ENCODE results near the gene GTF2H3. TPM values are rescaled to one million over a fixed set of nuclear protein-coding genes. Genes with fewer than 3 reads are reported as not detected.

Gene GTF2H3
- total and polyA plus RNA-seq, 12 donors = 4.2 to 35.6 (median 20.5) TPM

GRCh38 chr12:123659996-123660727 lies 26.5 kb downstream of the GTF2H3 start:
- no peaks in the 10 kb centered on the region for H3K4me1 ChIP-seq (replicated peaks in 1 of 2)
- no peaks in the 10 kb centered on the region for H3K9me3 ChIP-seq (replicated peaks in 1 of 3)
- H3K27me3 ChIP-seq = no peaks in the 10 kb centered on the region
- H3K36me3 ChIP-seq (replicated peaks in 1 of 2) = peaks cover 0 to 25% of the 10 kb centered on the region in 2 donors
- TF ChIP-seq POLR2A (IDR thresholded peaks at IDR 0.05) = no peak
- TF ChIP-seq CTCF (IDR thresholded peaks at IDR 0.05) = no peak
- peak overlapping the region in 1 of 5 donors; percentile 23 for H3K27ac ChIP-seq
- DNase-seq = no peak
- H3K4me3 ChIP-seq = no peak overlapping the region
- intact Hi-C loops (cut with DNase I) = no loop called here
- WGBS, 4 donors = 48 to 66% (median 60%) methylated on average over 5 of the region's 5 CpGs

GRCh38 chr12:123667771-123668170 lies 34.1 kb downstream of the GTF2H3 start:
- Histone ChIP-seq H3K36me3 (replicated peaks in 1 of 2) (no peaks in the 10 kb centered on the region), H3K27ac (no peak overlapping the region), H3K4me1 (replicated peaks in 1 of 2) (peaks cover 5 to 13% of the 10 kb centered on the region in 2 donors), H3K4me3 (no peak overlapping the region), H3K27me3 (no peaks in the 10 kb centered on the region), H3K9me3 (replicated peaks in 1 of 3) (no peaks in the 10 kb centered on the region)
- TF ChIP-seq CTCF (IDR thresholded peaks at IDR 0.05) (no peak), POLR2A (IDR thresholded peaks at IDR 0.05) (no peak)
- DNase-seq = no peak
- WGBS, 4 donors = 79 to 85% (median 85%) methylated on average over 5 to 8 of the region's 8 CpGs
- intact Hi-C loops (cut with DNase I) = no loop called here

- 1 to 2% (median 1%) methylated on average over 37 to 53 of the region's 53 CpGs for WGBS, 4 donors
- no peaks in the 10 kb centered on the region for H3K9me3 ChIP-seq (replicated peaks in 1 of 3)
- H3K4me1 ChIP-seq (replicated peaks in 1 of 2) = peaks cover 5 to 13% of the 10 kb centered on the region in 2 donors
- TF ChIP-seq CTCF (IDR thresholded peaks at IDR 0.05) (no peak), POLR2A (IDR thresholded peaks at IDR 0.05) (no peak)
- intact Hi-C loops (cut with DNase I) = no loop called here
- peaks cover 0 to 9% of the 10 kb centered on the region in 2 donors for H3K36me3 ChIP-seq (replicated peaks in 1 of 2)
- H3K27me3 ChIP-seq = no peaks in the 10 kb centered on the region
- H3K27ac ChIP-seq = peak within 1 kb of the TSS in 2 of 5 donors; percentile 15 to 21
- H3K4me3 ChIP-seq = peak within 1 kb of the TSS; percentile 39 to 98 (median 90)
- peak; percentile 93 to 98 (median 94) for DNase-seq
Observed at GRCh38 chr12:123670882-123671728, 37.5 kb downstream of the GTF2H3 start, which contains the start of gene TCTN2. TCTN2 (plus strand) TSS chr12:123671113; CDS start chr12:123671241, 128 bp downstream.

GRCh38 chr12:123671876-123672275 lies 38.2 kb downstream of the GTF2H3 start:
- WGBS, 4 donors = 71 to 83% (median 73%) methylated on average over 6 of the region's 6 CpGs; no CpG with 5 or more reads in 1 of the 4 donors
- peak overlapping the region in 1 of 4 donors; percentile 98 for H3K4me3 ChIP-seq
- H3K36me3 ChIP-seq (replicated peaks in 1 of 2) = peaks cover 0 to 12% of the 10 kb centered on the region in 2 donors

More at GRCh38 chr12:123671876-123672275, 38.2 kb downstream of the GTF2H3 start:
- intact Hi-C loops (cut with DNase I) = no loop called here
- peaks cover 5 to 13% of the 10 kb centered on the region in 2 donors for H3K4me1 ChIP-seq (replicated peaks in 1 of 2)
- DNase-seq = no peak
- H3K27ac ChIP-seq = no peak overlapping the region
- TF ChIP-seq CTCF (IDR thresholded peaks at IDR 0.05) (no peak), POLR2A (IDR thresholded peaks at IDR 0.05) (no peak)
- no peaks in the 10 kb centered on the region for H3K27me3 ChIP-seq
- H3K9me3 ChIP-seq (replicated peaks in 1 of 3) = no peaks in the 10 kb centered on the region
